ENCODE data around the gene PGF. TPM values are rescaled to one million over a fixed set of nuclear protein-coding genes. Genes with fewer than 3 reads are reported as not detected.
"Not testable (repeated sequence)": the region's sequence is repeated elsewhere in the genome, so short reads cannot be mapped to it uniquely, and the experiment has no call there.

The PGF gene
- total RNA-seq (not detected), polyA plus RNA-seq (under 1 TPM; 0.11 to 0.13 TPM)

- Histone ChIP-seq H3K4me1 (ENCODE audit: insufficient read depth, low read length) (peaks cover 6% of the 10 kb centered on the region), H3K27me3 (ENCODE audit: insufficient read depth, low read length) (no peaks in the 10 kb centered on the region), H3K9me3 (ENCODE audit: control insufficient read depth in 1 of 2, low read length in 2 of 2) (no peaks in the 10 kb centered on the region), H3K36me3 (ENCODE audit: insufficient read depth, low read length) (no peaks in the 10 kb centered on the region), H3K27ac (ENCODE audit: low read depth, low read length) (no peak within 1 kb of the TSS), H3K4me3 (ENCODE audit: low read length in 2 of 2) (peak within 1 kb of the TSS in 1 of 2 donors; percentile 33)
- intact Hi-C loops (cut with micrococcal nuclease), result no loop called here
- CTCF ChIA-PET (ENCODE audit: partially characterized antibody), result interaction anchor here (0.8 kb wide), 2 partner anchors 9 to 11 kb away, joined by 3 read pairs; no protein-coding TSS in a partner anchor
- DNase-seq, result peak in 3 of 5 donors; percentile 6 to 27 (median 19)
- peaks cover 0 to 2% (median 0%) of the 10 kb centered on the region in 4 donors for H3K4me1 Mint-ChIP-seq
- peaks cover 0 to 5% of the 10 kb centered on the region in 2 donors for H3K27me3 Mint-ChIP-seq
- POLR2A ChIA-PET (ENCODE audit: partially characterized antibody), result interaction anchor here (1.9 kb wide), 1 partner anchor 95 kb away, joined by 4 read pairs; no protein-coding TSS in a partner anchor
- no peak within 1 kb of the TSS for H3K27ac Mint-ChIP-seq
- peak within 1 kb of the TSS; percentile 49 to 75 (median 68) for H3K4me3 Mint-ChIP-seq
- H3K36me3 Mint-ChIP-seq, result no peaks in the 10 kb centered on the region
- H3K9me3 Mint-ChIP-seq, result no peaks in the 10 kb centered on the region
Observed at GRCh38 chr14:74955229-74956026, at the start of gene PGF. PGF (minus strand) TSS chr14:74955597; CDS start chr14:74955242, 355 bp downstream.

DNA sequence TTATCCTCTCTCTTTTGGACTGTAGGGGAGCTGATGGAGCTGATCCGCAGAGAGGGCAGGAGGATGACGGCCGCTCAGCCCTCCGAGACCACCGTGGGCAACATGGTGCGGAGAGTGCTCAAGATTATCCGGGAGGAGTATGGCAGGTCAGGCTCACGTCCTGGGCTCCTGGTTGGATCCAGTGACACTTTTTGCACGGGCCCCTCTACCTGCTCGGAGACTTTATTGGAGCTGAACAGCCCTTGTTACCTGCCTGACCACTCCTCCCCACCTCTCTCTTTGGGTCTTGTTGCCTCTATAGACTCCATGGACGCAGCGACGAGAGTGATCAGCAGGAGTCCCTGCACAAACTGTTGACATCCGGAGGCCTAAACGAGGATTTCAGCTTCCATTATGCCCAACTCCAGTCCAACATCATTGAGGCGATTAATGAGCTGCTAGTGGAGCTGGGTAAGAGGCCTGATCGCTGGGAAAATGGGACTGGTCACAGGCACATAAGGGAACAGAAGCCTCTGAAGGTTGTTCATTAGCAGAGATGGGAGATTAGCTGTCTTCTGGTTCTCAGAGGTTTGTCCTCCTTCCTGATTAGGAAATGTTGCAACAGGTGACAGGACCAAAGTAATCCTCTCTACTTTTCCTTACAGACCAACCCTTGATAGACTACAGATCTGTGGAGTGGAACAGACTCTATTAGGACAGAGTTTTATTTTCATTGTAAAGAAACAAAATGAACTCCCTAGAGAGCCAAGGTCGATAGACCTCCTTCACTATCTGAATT, 48.0 kb upstream of the PGF start:
- Mint-ChIP-seq H3K27ac (peak overlapping the region; percentile 94 to 100 (median 99)), H3K9me3 (no peaks in the 10 kb centered on the region), H3K36me3 (peaks cover 39 to 57% of the 10 kb centered on the region in 2 donors), H3K4me3 (peak overlapping the region; percentile 93 to 98 (median 97)), H3K4me1 (peaks cover 31 to 51% (median 40%) of the 10 kb centered on the region in 4 donors), H3K27me3 (no peaks in the 10 kb centered on the region)
- DNase-seq, result peak in 1 of 5 donors; percentile 3
- H3K4me3 ChIP-seq (ENCODE audit: low read length in 2 of 2), result peak overlapping the region; percentile 70 to 89
- intact Hi-C loops (cut with micrococcal nuclease), result loop anchor here (2.0 to 5.0 kb wide), 2 partner anchors 47 to 124 kb away; partner anchors contain the start of genes MLH3 and NEK9
- H3K9me3 ChIP-seq (ENCODE audit: control insufficient read depth in 1 of 2, low read length in 2 of 2), result no peaks in the 10 kb centered on the region
- ChIA-PET CTCF (ENCODE audit: partially characterized antibody) (interaction anchor here (1.3 to 1.7 kb wide), 5 partner anchors 8 to 142 kb away, joined by 3 to 10 read pairs (median 4); no protein-coding TSS in a partner anchor), POLR2A (ENCODE audit: partially characterized antibody) (interaction anchor here (1.0 to 2.5 kb wide), 17 partner anchors 8 to 291 kb away, joined by 3 to 16 read pairs (median 4); partner anchors contain the start of genes ACYP1, DLST and ZC2HC1C)
- peak overlapping the region; percentile 80 for H3K27ac ChIP-seq (ENCODE audit: low read depth, low read length)
- peaks cover 31% of the 10 kb centered on the region for H3K36me3 ChIP-seq (ENCODE audit: insufficient read depth, low read length)
- peaks cover 25% of the 10 kb centered on the region for H3K4me1 ChIP-seq (ENCODE audit: insufficient read depth, low read length)
- no peaks in the 10 kb centered on the region for H3K27me3 ChIP-seq (ENCODE audit: insufficient read depth, low read length)

GRCh38 chr14:75002392-75003249, 47.2 kb upstream of the PGF start, which contains the start of gene EIF2B2:
EIF2B2 (plus strand) TSS chr14:75002921; CDS start chr14:75002991, 70 bp downstream.
- H3K4me3 Mint-ChIP-seq, result peak within 1 kb of the TSS; percentile 93 to 98 (median 97)
- H3K4me1 ChIP-seq (ENCODE audit: insufficient read depth, low read length), result peaks cover 25% of the 10 kb centered on the region
- peak within 1 kb of the TSS; percentile 80 for H3K27ac ChIP-seq (ENCODE audit: low read depth, low read length)
- H3K36me3 ChIP-seq (ENCODE audit: insufficient read depth, low read length), result peaks cover 23% of the 10 kb centered on the region
- no peaks in the 10 kb centered on the region for H3K9me3 ChIP-seq (ENCODE audit: control insufficient read depth in 1 of 2, low read length in 2 of 2)
- H3K27me3 ChIP-seq (ENCODE audit: insufficient read depth, low read length), result no peaks in the 10 kb centered on the region
- intact Hi-C loops (cut with micrococcal nuclease), result loop anchor here (1.0 to 5.0 kb wide), 8 partner anchors 48 to 509 kb away; partner anchors contain the start of genes ACYP1, ISCA2, MLH3 and NEK9
- H3K4me3 ChIP-seq (ENCODE audit: low read length in 2 of 2), result peak within 1 kb of the TSS; percentile 70 to 89
- no peaks in the 10 kb centered on the region for H3K27me3 Mint-ChIP-seq
- POLR2A ChIA-PET (ENCODE audit: partially characterized antibody), result interaction anchor here (1.0 to 2.5 kb wide), 17 partner anchors 9 to 292 kb away, joined by 3 to 16 read pairs (median 4); partner anchors contain the start of genes ACYP1, NEK9 and ZC2HC1C
- no peaks in the 10 kb centered on the region for H3K9me3 Mint-ChIP-seq
- H3K36me3 Mint-ChIP-seq, result peaks cover 31 to 49% of the 10 kb centered on the region in 2 donors
- peaks cover 30 to 48% (median 38%) of the 10 kb centered on the region in 4 donors for H3K4me1 Mint-ChIP-seq
- peak within 1 kb of the TSS; percentile 94 to 100 (median 99) for H3K27ac Mint-ChIP-seq
- CTCF ChIA-PET (ENCODE audit: partially characterized antibody), result interaction anchor here (1.2 to 1.7 kb wide), 5 partner anchors 9 to 142 kb away, joined by 3 to 10 read pairs (median 3); no protein-coding TSS in a partner anchor
- DNase-seq, result peak; percentile 99

GRCh38 chr14:75001899-75002298, 46.5 kb upstream of the PGF start:
- ChIA-PET CTCF (ENCODE audit: partially characterized antibody) (interaction anchor here (1.2 to 1.4 kb wide), 2 partner anchors 56 to 141 kb away, joined by 3 to 5 read pairs; no protein-coding TSS in a partner anchor), POLR2A (ENCODE audit: partially characterized antibody) (interaction anchor here (1.0 to 2.5 kb wide), 6 partner anchors 10 to 137 kb away, joined by 3 to 16 read pairs (median 4); partner anchors contain the start of genes NEK9 and ZC2HC1C)
- Mint-ChIP-seq H3K4me1 (peaks cover 29 to 44% (median 36%) of the 10 kb centered on the region in 4 donors), H3K9me3 (no peaks in the 10 kb centered on the region), H3K4me3 (peak overlapping the region; percentile 93 to 98 (median 97)), H3K27me3 (no peaks in the 10 kb centered on the region), H3K36me3 (peaks cover 25 to 43% of the 10 kb centered on the region in 2 donors), H3K27ac (peak overlapping the region; percentile 94 to 100 (median 99))
- DNase-seq, result no peak
- Histone ChIP-seq H3K4me1 (ENCODE audit: insufficient read depth, low read length) (peaks cover 25% of the 10 kb centered on the region), H3K27me3 (ENCODE audit: insufficient read depth, low read length) (no peaks in the 10 kb centered on the region), H3K27ac (ENCODE audit: low read depth, low read length) (peak overlapping the region; percentile 80), H3K4me3 (ENCODE audit: low read length in 2 of 2) (peak overlapping the region in 1 of 2 donors; percentile 70), H3K36me3 (ENCODE audit: insufficient read depth, low read length) (peaks cover 15% of the 10 kb centered on the region), H3K9me3 (ENCODE audit: control insufficient read depth in 1 of 2, low read length in 2 of 2) (no peaks in the 10 kb centered on the region)
- intact Hi-C loops (cut with micrococcal nuclease), result loop anchor here (1.0 to 5.0 kb wide), 8 partner anchors 49 to 509 kb away; partner anchors contain the start of genes ACYP1, ISCA2, MLH3 and NEK9

- peak overlapping the region in 4 of 8 donors; percentile 5 to 97 (median 30) for H3K4me3 Mint-ChIP-seq
- H3K4me1 Mint-ChIP-seq, result peaks cover 27 to 44% (median 35%) of the 10 kb centered on the region in 4 donors
- no peak for DNase-seq
- peak overlapping the region; percentile 37 to 100 (median 99) for H3K27ac Mint-ChIP-seq
- CTCF ChIA-PET (ENCODE audit: partially characterized antibody), result no interaction called here
- intact Hi-C loops (cut with micrococcal nuclease), result loop anchor here (5.0 kb wide), 1 partner anchor 126 kb away; the partner anchor contains the start of gene NEK9
- H3K27me3 ChIP-seq (ENCODE audit: insufficient read depth, low read length), result no peaks in the 10 kb centered on the region
- H3K9me3 Mint-ChIP-seq, result no peaks in the 10 kb centered on the region
- peaks cover 25% of the 10 kb centered on the region for H3K4me1 ChIP-seq (ENCODE audit: insufficient read depth, low read length)
- peak overlapping the region; percentile 80 for H3K27ac ChIP-seq (ENCODE audit: low read depth, low read length)
- POLR2A ChIA-PET (ENCODE audit: partially characterized antibody), result interaction anchor here (1.6 kb wide), 1 partner anchor 55 kb away, joined by 3 read pairs; no protein-coding TSS in a partner anchor
- peaks cover 9% of the 10 kb centered on the region for H3K36me3 ChIP-seq (ENCODE audit: insufficient read depth, low read length)
- peaks cover 19 to 37% of the 10 kb centered on the region in 2 donors for H3K36me3 Mint-ChIP-seq
- no peaks in the 10 kb centered on the region for H3K9me3 ChIP-seq (ENCODE audit: control insufficient read depth in 1 of 2, low read length in 2 of 2)
- no peaks in the 10 kb centered on the region for H3K27me3 Mint-ChIP-seq
- H3K4me3 ChIP-seq (ENCODE audit: low read length in 2 of 2), result no peak overlapping the region
Observed at GRCh38 chr14:75001261-75001660, 45.9 kb upstream of the PGF start.

- H3K4me1 ChIP-seq (ENCODE audit: insufficient read depth, low read length); H3K9me3 Mint-ChIP-seq; H3K27ac ChIP-seq (ENCODE audit: low read depth, low read length); H3K4me3 ChIP-seq (ENCODE audit: low read length in 2 of 2); H3K9me3 ChIP-seq (ENCODE audit: control insufficient read depth in 1 of 2, low read length in 2 of 2); H3K36me3 Mint-ChIP-seq; H3K4me3 Mint-ChIP-seq; H3K4me1 Mint-ChIP-seq; POLR2A ChIA-PET (ENCODE audit: partially characterized antibody); CTCF ChIA-PET (ENCODE audit: partially characterized antibody); DNase-seq; intact Hi-C loops (cut with micrococcal nuclease); H3K27me3 ChIP-seq (ENCODE audit: insufficient read depth, low read length); H3K36me3 ChIP-seq (ENCODE audit: insufficient read depth, low read length); H3K27me3 Mint-ChIP-seq; H3K27ac Mint-ChIP-seq: not testable (repeated sequence)
Observed at GRCh38 chr14:74995781-74996180, 40.4 kb upstream of the PGF start.
